Kidney epithelial cell (primary cell): ENCODE measurements around the gene PDIK1L. TPM values are rescaled to one million over a fixed set of nuclear protein-coding genes. Genes with fewer than 3 reads are reported as not detected.
A peak's percentile ranks its signal among the peaks of the same experiment; 100 is the strongest.

Experiments used
- DNase-seq: peaks from one replicate; pipeline ENCODE4 v3.0.0-alpha.2; 2010; ENCODE audit warnings: low read depth
- H3K27me3 ChIP-seq: 2 replicates; pipeline ENCODE4 v1.6.0; 2011; ENCODE audit warnings: low read length; ENCODE audit not compliant: control insufficient read depth, insufficient read depth
- H3K36me3 ChIP-seq: 2 replicates; pipeline ENCODE4 v1.5.1; 2011; ENCODE audit warnings: low read length; ENCODE audit not compliant: control insufficient read depth, insufficient read depth
- H3K4me3 ChIP-seq: 2 replicates; pipeline ENCODE4 v1.5.1; 2011; ENCODE audit warnings: low read depth, mild to moderate bottlenecking, control low read depth, low read length
- CTCF ChIP-seq: IDR thresholded peaks from 2 replicates; pipeline ENCODE4 v1.5.1; 2011; ENCODE audit warnings: mild to moderate bottlenecking, moderate library complexity, low read length, control low read depth, inconsistent platforms; ENCODE audit not compliant: insufficient read depth, poor library complexity, severe bottlenecking
- total RNA-seq: library from RNA; depleted of rRNA; stranded (reverse); fragments of >200 nt; gene quantifications from 2 replicates; pipeline ENCODE4 v1.2.3, GENCODE V29; 2015

PDIK1L gene
- total RNA-seq, 1 donor from 2014 or later, result 6.6 TPM

GRCh38 chr1:26169198-26169554 is 57.6 kb downstream of the PDIK1L start:
- Histone ChIP-seq H3K4me3 (no peak overlapping the region), H3K36me3 (no peaks in the 10 kb centered on the region), H3K27me3 (no peaks in the 10 kb centered on the region)
- no peak for TF ChIP-seq CTCF
- no peak for DNase-seq

GRCh38 chr1:26169669-26170471 is 58.2 kb downstream of the PDIK1L start, which contains the start of gene ZNF593:
ZNF593 (plus strand) TSS chr1:26169908; CDS start chr1:26169984, 76 bp downstream.
- H3K36me3 ChIP-seq, result no peaks in the 10 kb centered on the region
- H3K27me3 ChIP-seq, result no peaks in the 10 kb centered on the region
- peak; percentile 49 for DNase-seq
- peak within 1 kb of the TSS; percentile 76 for H3K4me3 ChIP-seq
- TF ChIP-seq CTCF, result peak; percentile 85

- no peak for TF ChIP-seq CTCF
- H3K27me3 ChIP-seq, result no peaks in the 10 kb centered on the region
- DNase-seq, result no peak
These were observed 58.8 kb downstream of the PDIK1L start for GRCh38 chr1:26170472-26170821.

GRCh38 chr1:26171084-26172072 is 59.8 kb downstream of the PDIK1L start, which contains the start of gene ZNF593OS:
ZNF593OS (minus strand) TSS chr1:26171832; CDS start chr1:26171661, 171 bp downstream.
- no peaks in the 10 kb centered on the region for H3K27me3 ChIP-seq
- TF ChIP-seq CTCF, result no peak
- no peaks in the 10 kb centered on the region for H3K36me3 ChIP-seq
- peak within 1 kb of the TSS; percentile 76 for H3K4me3 ChIP-seq
- DNase-seq, result no peak

More at GRCh38 chr1:26170472-26170821, 58.8 kb downstream of the PDIK1L start:
- peak overlapping the region; percentile 76 for H3K4me3 ChIP-seq
- H3K36me3 ChIP-seq, result no peaks in the 10 kb centered on the region

Other genes starting within 250 kb of the PDIK1L start
- gene PAQR7, start 236.1 kb upstream of the PDIK1L start, total RNA-seq, result 8.7 and 11.9 TPM in 2 replicates
- 182 and 207 TPM in 2 replicates for gene STMN1, start 205.4 kb upstream of the PDIK1L start, total RNA-seq
- gene PAFAH2, start 113.8 kb upstream of the PDIK1L start, total RNA-seq, result 20.8 and 23.1 TPM in 2 replicates
- 1.3 TPM in 1 of 2 replicates, not detected in the other for gene EXTL1, start 90.0 kb upstream of the PDIK1L start, total RNA-seq
- gene SLC30A2, start 65.7 kb upstream of the PDIK1L start, total RNA-seq, result 0.48 and 0.75 TPM in 2 replicates
- gene TRIM63, start 44.2 kb upstream of the PDIK1L start, total RNA-seq, result 0.14 TPM in 1 of 2 replicates, not detected in the other
- 0.07 and 0.79 TPM in 2 replicates for gene FAM110D, start 47.3 kb downstream of the PDIK1L start, total RNA-seq
- gene C1orf232, start 57.1 kb downstream of the PDIK1L start, total RNA-seq, result not detected in 2 replicates
- 53.0 and 73.8 TPM in 2 replicates for gene ZNF593, start 58.1 kb downstream of the PDIK1L start, total RNA-seq
- gene ZNF593OS, start 60.0 kb downstream of the PDIK1L start, total RNA-seq, result not detected in 2 replicates
- 15.2 and 16.8 TPM in 2 replicates for gene CNKSR1, start 65.7 kb downstream of the PDIK1L start, total RNA-seq
- 0.04 TPM in 1 of 2 replicates, not detected in the other for gene CATSPER4, start 78.8 kb downstream of the PDIK1L start, total RNA-seq
- 7.5 and 9.7 TPM in 2 replicates for gene CEP85, start 122.4 kb downstream of the PDIK1L start, total RNA-seq
- 113 and 133 TPM in 2 replicates for gene SH3BGRL3, start 168.3 kb downstream of the PDIK1L start, total RNA-seq
- 9.4 and 10.2 TPM in 2 replicates for gene UBXN11, start 194.8 kb downstream of the PDIK1L start, total RNA-seq
- gene CD52, start 206.1 kb downstream of the PDIK1L start, total RNA-seq, result 1.2 TPM in 1 of 2 replicates, not detected in the other
- gene CRYBG2, start 242.3 kb downstream of the PDIK1L start, total RNA-seq, result 2.7 and 18.6 TPM in 2 replicates